Ovary (tissue), 9 donors: ENCODE results near the gene KRT81. TPM values are rescaled to one million over a fixed set of nuclear protein-coding genes. Genes with fewer than 3 reads are reported as not detected.

Experiments
- DNase-seq, 5 donors: peaks; one replicate each; pipeline ENCODE4 v3.0.0-alpha.2; 2019 to 2020
- H3K27ac ChIP-seq, 2 donors: fragments of 200-600 bp; one replicate each; pipeline versions ENCODE4 v1.5.1 to v1.8.0; 2019 to 2022
- H3K27me3 ChIP-seq: fragments of 200-600 bp; one replicate; pipeline ENCODE4 v1.8.0; 2022
- H3K36me3 ChIP-seq: fragments of 200-600 bp; sonication (generic); one replicate; pipeline ENCODE4 v1.5.1; 2019
- H3K4me1 ChIP-seq: one replicate; pipeline ENCODE4 v1.8.1; 2013; ENCODE audit warnings: mild to moderate bottlenecking, moderate library complexity; ENCODE audit not compliant: insufficient read depth
- H3K4me3 ChIP-seq: fragments of 200-600 bp; sonication (generic); one replicate; pipeline ENCODE4 v1.5.1; 2017
- H3K9me3 ChIP-seq, 2 donors: fragments of 200-600 bp in 1 of 2; sonication (generic) in 1 of 2; one replicate each; pipeline versions ENCODE4 v1.5.1 to v1.8.1; 2013 to 2019; ENCODE audit warnings: mild to moderate bottlenecking in 1 of 2, moderate library complexity in 1 of 2
- CTCF ChIP-seq, 3 donors: fragments of 450-650 bp in 2 of 3; fragments of 200-600 bp in 1 of 3; IDR thresholded peaks; one replicate each; pipeline versions ENCODE4 v1.5.1 to v1.8.0; 2016 to 2022; ENCODE audit warnings: antibody characterized with exemption in 3 of 3, mild to moderate bottlenecking in 1 of 3
- EP300 ChIP-seq: sonication (generic); formaldehyde crosslinking; IDR thresholded peaks from one replicate; pipeline ENCODE4 v1.6.1; 2017; ENCODE audit warnings: antibody characterized with exemption
- POLR2A ChIP-seq: fragments of 450-650 bp; IDR thresholded peaks from one replicate; pipeline ENCODE4 v1.6.1; 2017; ENCODE audit warnings: antibody characterized with exemption, mild to moderate bottlenecking, moderate library complexity
- WGBS, 3 donors: extraction: QIAGEN DNeasy Blood & Tissue Kit in 1 of 3; methylation state at CpG; one replicate each; pipeline versions ENCODE4 v1.1.5 to v1.1.7; 2013 to 2017; 5-methylcytosine and 5-hydroxymethylcytosine counted together
- intact Hi-C, 4 donors: fragments of 100-400 bp; cut with DNase I; formaldehyde crosslinking; loops; one replicate each; pipeline versions ENCODE4 v1.11.0 to v1.15.1; 2022 to 2023
- polyA plus RNA-seq, 2 donors: library from polyadenylated mRNA; stranded (reverse); fragments of 200-250 nt in 1 of 2; fragments of 350-450 nt in 1 of 2; fragmentation: Illumina TruSeq in 1 of 2; extraction: RNeasy Lipid Tissue Mini Kit (QIAGEN cat#74804) in 1 of 2; gene quantifications; one replicate each; pipeline ENCODE4 v1.2.3, GENCODE V29; 2013 to 2014
- total RNA-seq, 7 donors: library from RNA; depleted of rRNA in 2 of 7; stranded (reverse); fragments of >200 nt in 2 of 7; fragmentation: NEBNext Ultra II Directional in 3 of 7; extraction: Animal tissue kit (Norgen Biotek cat#: 25700) in 3 of 7; gene quantifications; one replicate each; pipeline versions ENCODE4 v1.1.0 to v1.2.4, GENCODE V29; 2016 to 2023
- donor health status: DM: no; HTN: no; CAD: no; lungs with moderate emphysema.
- donor health status: DM: no; HTN: no; CAD: no.
- donor health status: Bipolar disorder and iron deficiency.
- donor health status: DM: yes; HTN: yes; CAD: no.
- donor health status: DM: no; HTN: no; CAD: no.
- donor health status: DM: yes; HTN: yes; CAD: no.

The KRT81 gene
- total and polyA plus RNA-seq, 9 donors: 1.2 TPM; not detected in 8

GRCh38 chr12:52267266-52267665 is 24.1 kb downstream of the KRT81 start:
- no peak for DNase-seq
- 93 to 100% (median 99%) methylated on average over 3 of the region's 3 CpGs for WGBS, 3 donors
- H3K9me3 ChIP-seq: no peaks in the 10 kb centered on the region
- no peaks in the 10 kb centered on the region for H3K4me1 ChIP-seq
- H3K4me3 ChIP-seq: no peak overlapping the region
- TF ChIP-seq EP300: no peak
- no peak for TF ChIP-seq CTCF (IDR thresholded peaks at IDR 0.05)
- no peak for TF ChIP-seq POLR2A
- no peaks in the 10 kb centered on the region for H3K36me3 ChIP-seq
- no peaks in the 10 kb centered on the region for H3K27me3 ChIP-seq
- intact Hi-C loops: no loop called here
- H3K27ac ChIP-seq: no peak overlapping the region

GRCh38 chr12:52266514-52266913 is 24.8 kb downstream of the KRT81 start:
- WGBS, 3 donors: 85 to 90% (median 85%) methylated on average over 2 of the region's 2 CpGs
- H3K9me3 ChIP-seq: no peaks in the 10 kb centered on the region
- TF ChIP-seq CTCF (IDR thresholded peaks at IDR 0.05) (no peak), EP300 (no peak), POLR2A (no peak)
- no peaks in the 10 kb centered on the region for H3K4me1 ChIP-seq
- intact Hi-C loops: no loop called here
- DNase-seq: no peak
- no peaks in the 10 kb centered on the region for H3K27me3 ChIP-seq
- H3K4me3 ChIP-seq: no peak overlapping the region
- H3K27ac ChIP-seq: no peak overlapping the region
- H3K36me3 ChIP-seq: no peaks in the 10 kb centered on the region

GRCh38 chr12:52264435-52264825 is 26.9 kb downstream of the KRT81 start:
- Histone ChIP-seq H3K27me3 (no peaks in the 10 kb centered on the region), H3K36me3 (no peaks in the 10 kb centered on the region), H3K4me3 (no peak overlapping the region), H3K27ac (no peak overlapping the region), H3K9me3 (no peaks in the 10 kb centered on the region), H3K4me1 (no peaks in the 10 kb centered on the region)
- WGBS, 3 donors: 65 to 74% (median 70%) methylated on average over 2 of the region's 2 CpGs
- no peak for DNase-seq
- intact Hi-C loops: no loop called here
- TF ChIP-seq POLR2A: no peak
- no peak for TF ChIP-seq EP300
- TF ChIP-seq CTCF (IDR thresholded peaks at IDR 0.05): no peak

- Histone ChIP-seq H3K4me3 (no peak overlapping the region), H3K36me3 (no peaks in the 10 kb centered on the region), H3K27ac (no peak overlapping the region), H3K9me3 (no peaks in the 10 kb centered on the region), H3K4me1 (no peaks in the 10 kb centered on the region), H3K27me3 (no peaks in the 10 kb centered on the region)
- WGBS, 3 donors: 81 to 91% (median 84%) methylated on average over 6 to 7 of the region's 7 CpGs
- intact Hi-C loops: no loop called here
- TF ChIP-seq EP300 (no peak), POLR2A (no peak), CTCF (IDR thresholded peaks at IDR 0.05) (no peak)
- DNase-seq: no peak
These were observed 27.4 kb downstream of the KRT81 start for GRCh38 chr12:52263761-52264434.
